NOMO-1 (cell line): Measurements from ENCODE around the gene OTC.

Source experiments
- DNase-seq, 2 experiments: peaks; one replicate each; lab custom pipeline; 2025; ENCODE audit not compliant: unreplicated experiment in 2 of 2; lab: John Stamatoyannopoulos, UW

The OTC gene

DNA sequence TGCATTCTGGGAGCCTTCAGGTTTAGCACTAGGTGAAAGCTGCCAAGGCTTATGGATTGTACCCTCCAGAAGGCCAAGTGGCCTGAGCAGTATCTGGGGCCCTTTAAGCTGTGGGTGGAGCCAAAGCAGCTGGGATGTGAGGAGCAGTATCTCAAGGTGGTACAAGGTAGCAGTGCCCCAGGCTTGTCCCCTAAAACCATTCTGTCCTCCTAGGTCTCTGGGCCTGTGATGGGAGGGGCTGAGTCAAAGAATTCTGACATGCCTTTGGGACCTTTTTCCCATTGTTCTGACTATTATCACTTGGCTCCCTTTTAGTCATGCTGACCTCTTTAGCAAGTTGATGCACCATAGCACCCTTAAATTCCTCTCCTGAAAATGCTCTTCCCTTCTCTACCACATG is 109.9 kb downstream of the OTC start:
- DNase-seq = no peak

DNA sequence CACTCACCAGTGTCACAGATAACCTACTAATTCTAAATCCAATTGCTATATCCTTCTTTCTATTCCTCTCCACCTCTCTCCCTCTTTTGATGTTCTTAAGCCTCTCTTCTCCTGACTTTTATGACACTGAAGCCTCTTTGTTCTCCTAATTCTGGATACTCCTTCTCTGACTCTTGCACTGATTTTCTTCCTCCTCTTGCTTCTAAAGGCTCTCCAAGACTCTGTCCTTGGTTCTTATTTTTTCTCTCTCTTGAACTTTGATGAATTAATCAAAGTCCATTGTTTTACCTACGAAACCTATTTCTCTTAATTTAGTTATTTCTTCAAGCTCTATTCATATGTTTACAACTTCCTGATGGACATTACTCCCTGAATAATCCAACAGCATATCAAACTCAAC is 113.3 kb downstream of the OTC start:
- no peak for DNase-seq

DNA sequence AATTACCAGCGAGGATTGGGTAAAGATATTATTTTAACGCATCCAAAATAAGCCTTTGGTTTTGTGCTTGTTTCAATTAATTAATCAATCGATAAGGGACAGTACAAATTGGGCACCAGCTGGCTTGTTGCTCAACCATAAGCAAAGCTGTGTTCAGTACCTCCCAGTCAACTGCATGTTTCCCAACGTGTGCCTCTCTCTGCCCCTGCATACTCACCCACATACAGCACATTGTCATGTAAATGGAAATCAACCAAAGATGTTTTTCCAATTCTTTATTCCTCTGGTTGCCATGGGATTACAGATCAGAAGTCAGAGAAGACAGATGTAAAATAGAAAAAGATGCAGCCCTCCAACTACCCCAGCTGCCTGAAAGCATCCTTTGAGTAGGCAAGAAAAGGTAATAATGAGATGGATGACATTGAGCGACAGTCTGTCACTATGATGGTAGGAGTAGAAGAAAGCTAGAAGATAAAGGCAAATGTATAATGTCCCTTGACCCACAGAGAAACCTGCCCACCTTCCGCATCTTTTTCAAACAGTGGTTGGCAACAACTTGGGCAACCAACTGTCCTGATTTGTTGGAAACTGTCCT is 116.3 kb downstream of the OTC start:
- DNase-seq = no peak
